LNCAP (cell line): ENCODE results near the gene OCSTAMP.

Experiments used
- TF ChIP-seq, protein P1 (sequence below): fragments of 450-650 bp; IDR thresholded peaks from 2 replicates; pipeline ENCODE4 v1.5.1; 2017; ENCODE audit warnings: mild to moderate bottlenecking

The OCSTAMP gene

GRCh38 chr20:46544576-46544975 lies 5.9 kb downstream of the OCSTAMP start:
- TF ChIP-seq, protein P1, sequence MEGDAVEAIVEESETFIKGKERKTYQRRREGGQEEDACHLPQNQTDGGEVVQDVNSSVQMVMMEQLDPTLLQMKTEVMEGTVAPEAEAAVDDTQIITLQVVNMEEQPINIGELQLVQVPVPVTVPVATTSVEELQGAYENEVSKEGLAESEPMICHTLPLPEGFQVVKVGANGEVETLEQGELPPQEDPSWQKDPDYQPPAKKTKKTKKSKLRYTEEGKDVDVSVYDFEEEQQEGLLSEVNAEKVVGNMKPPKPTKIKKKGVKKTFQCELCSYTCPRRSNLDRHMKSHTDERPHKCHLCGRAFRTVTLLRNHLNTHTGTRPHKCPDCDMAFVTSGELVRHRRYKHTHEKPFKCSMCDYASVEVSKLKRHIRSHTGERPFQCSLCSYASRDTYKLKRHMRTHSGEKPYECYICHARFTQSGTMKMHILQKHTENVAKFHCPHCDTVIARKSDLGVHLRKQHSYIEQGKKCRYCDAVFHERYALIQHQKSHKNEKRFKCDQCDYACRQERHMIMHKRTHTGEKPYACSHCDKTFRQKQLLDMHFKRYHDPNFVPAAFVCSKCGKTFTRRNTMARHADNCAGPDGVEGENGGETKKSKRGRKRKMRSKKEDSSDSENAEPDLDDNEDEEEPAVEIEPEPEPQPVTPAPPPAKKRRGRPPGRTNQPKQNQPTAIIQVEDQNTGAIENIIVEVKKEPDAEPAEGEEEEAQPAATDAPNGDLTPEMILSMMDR: no peak

DNA sequence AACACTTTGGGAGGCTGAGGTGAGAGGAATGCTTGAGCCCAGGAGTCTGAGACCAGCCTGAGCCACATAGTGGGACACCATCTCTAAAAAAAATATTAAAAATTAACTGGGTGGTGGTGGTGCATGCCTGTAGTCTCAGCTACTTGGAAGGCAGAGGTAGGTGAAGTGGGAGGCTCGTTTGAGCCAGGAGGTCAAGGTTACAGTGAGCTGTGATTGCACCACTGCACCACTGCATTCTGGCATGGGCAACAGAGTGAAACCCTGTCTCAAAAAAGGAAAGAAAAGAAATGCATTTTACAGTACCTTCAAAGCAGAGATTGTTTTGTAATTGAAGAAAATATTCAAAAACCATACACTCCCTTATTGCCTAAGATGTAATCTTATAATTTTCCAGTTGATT lies 6.5 kb downstream of the OCSTAMP start:
- TF ChIP-seq, protein P1: no peak

DNA sequence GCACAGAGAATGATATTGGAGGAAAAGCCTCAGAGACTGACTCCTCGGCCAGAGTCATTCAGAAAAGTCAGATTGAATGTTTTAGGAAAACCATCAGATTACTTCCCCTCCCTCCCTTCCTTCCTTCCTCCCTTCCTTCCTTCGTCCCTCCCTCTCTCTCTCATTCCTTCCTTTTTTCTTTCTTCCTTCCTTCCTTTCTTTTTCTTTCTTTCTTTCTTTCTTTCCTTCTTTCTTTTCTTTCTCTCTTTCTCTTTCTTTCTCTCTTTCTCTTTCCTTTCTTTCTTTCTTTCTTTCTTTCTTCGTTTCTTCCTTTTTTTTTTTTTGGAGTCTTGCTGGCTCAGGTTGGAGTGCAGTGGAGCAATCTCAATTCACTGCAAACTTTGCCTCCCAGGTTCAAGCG lies 7.4 kb downstream of the OCSTAMP start:
- TF ChIP-seq, protein P1: no peak

GRCh38 chr20:46541229-46541935 lies 9.1 kb downstream of the OCSTAMP start:
- TF ChIP-seq, protein P1: no peak

- TF ChIP-seq, protein P1: no peak
Observed at GRCh38 chr20:46539113-46539512, 11.3 kb downstream of the OCSTAMP start.

DNA sequence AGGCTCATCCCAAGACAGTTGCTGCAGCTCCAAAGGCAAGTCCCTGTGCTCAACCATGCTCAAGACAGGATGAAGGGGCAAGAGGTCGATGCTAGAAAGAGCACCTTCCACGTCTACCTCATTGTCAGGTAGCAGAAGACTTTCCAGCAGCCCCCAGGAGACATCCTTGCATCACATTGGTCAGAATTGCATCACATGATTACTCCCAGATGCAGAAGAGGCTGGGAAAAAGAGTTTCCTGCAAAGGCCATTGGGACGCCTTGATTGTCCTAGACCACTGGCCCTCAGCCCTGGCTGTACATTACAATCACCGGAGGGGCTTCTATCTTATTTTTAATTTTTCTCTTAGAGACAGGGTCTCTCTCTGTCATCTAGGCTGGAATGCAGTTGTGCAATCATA lies 19.8 kb downstream of the OCSTAMP start:
- TF ChIP-seq, protein P1: no peak

DNA sequence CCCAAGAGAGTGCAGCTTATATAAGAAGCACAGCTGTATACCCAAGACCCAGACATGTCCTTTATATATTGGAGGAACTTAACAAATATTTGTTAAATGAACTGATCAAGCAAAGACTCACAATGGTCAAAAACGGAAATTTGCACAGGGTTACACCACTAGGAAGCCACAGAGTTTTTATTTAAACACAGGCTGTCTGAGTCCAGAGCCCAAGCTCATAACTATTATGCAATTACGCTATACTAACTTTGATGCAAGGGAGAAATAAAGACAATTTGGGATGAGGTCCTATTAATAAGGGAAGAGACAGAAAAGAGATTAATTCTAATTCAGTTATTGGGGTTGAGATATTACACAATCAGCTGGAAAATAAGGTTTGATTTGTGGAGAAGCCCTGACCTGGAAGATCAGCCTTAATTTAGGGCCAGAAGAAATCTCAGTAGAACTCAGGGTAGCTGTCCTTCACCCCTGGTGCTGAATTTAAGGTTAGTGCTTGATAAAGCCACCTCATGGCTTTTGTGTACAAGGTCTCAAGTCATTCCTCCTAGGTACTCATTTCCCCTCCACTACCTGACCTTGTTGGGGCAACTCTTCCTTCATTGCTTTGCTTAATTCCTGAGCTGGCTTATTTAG lies 26.6 kb downstream of the OCSTAMP start:
- TF ChIP-seq, protein P1: no peak
